Ramos (cell line): Measurements from ENCODE around the gene ITGA6.
"Not testable (repeated sequence)": the region's sequence is repeated elsewhere in the genome, so short reads cannot be mapped to it uniquely, and the experiment has no call there.

Source experiments
- in situ Hi-C: fragments of 300-500 bp; cut with MboI; formaldehyde crosslinking; loops from one replicate; pipeline ENCODE4 v1.14.3; 2022; ENCODE audit warnings: low sequenced_read_pairs; ENCODE audit not compliant: unreplicated experiment

Gene ITGA6

DNA sequence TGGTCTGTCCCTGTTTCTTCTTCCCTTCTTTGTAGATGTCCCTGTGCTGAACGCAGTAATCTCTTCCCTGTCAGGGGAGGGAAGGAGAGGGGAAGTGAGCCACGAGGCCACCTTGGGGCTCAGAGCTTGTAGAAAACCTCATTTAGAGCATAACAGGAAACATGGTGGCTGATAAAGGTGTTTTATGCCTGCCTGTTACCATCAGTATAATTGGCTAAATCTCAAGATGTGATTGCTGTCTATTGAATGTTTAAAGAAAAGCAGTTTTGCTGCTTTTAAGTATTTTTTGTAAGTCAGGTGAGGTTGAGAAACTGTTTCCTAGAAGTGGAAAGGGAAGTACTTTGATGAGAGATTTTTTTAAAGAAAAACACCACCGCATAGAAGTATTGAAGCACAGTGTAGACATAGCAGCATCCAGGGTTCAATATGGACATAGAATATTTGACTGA, 68.8 kb downstream of the ITGA6 start:
- in situ Hi-C loops = no loop called here

DNA sequence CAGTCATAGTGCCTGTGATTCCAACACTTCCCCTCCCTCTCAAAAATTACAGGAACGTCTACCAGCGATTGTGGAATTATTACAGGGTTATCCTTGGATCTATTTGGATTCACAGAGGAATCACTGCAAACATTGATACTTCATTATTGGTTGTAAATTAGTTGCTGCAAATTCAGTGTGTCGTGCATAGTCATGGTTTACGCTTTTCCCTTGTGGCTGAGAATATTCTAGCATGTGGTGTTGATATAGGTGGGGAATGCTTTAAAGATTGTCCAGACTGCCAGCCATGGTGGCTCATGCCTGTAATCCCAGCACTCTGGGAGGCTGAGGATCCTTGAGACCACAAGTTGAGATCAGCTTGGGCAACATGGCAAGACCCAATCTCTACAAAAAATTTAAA, 79.8 kb downstream of the ITGA6 start:
- in situ Hi-C loops = no loop called here

DNA sequence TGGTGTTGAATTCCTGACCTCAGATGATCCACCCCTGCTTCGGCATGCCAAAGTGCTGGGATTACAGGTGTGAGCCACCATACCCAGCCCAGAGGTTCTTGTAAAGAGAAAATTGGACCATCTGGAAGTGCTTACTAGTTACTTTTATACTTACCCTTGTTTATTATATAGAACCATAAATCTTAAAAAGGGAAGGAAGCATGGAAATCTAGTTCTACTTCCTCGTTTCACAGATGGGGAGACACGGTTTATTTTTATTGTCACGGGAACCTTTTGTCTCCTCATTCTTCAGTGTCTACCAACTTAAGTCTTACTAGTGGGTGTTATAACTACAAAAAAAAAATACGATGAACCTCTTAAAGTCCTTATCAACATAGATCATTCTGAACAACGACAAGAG, 82.7 kb downstream of the ITGA6 start:
- in situ Hi-C loops = no loop called here

DNA sequence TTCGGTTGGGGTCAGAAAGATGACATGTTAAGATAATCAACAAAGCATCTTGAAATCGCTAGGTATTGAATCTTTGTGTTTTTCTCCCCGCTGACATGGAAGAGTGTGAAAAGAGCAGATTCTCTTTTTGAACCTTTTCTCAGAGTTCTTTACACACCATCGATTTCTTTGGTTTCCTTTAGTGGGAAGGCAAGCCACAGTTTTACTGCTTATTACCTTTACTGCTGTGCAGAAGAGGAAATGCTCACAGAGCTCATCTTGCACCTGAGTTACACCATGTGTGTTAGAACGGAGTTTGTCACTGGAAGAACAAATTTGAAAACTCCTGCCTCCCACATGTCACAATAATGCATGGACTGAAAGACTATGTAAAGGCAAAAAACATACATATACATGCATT, 83.2 kb downstream of the ITGA6 start:
- in situ Hi-C loops = no loop called here

DNA sequence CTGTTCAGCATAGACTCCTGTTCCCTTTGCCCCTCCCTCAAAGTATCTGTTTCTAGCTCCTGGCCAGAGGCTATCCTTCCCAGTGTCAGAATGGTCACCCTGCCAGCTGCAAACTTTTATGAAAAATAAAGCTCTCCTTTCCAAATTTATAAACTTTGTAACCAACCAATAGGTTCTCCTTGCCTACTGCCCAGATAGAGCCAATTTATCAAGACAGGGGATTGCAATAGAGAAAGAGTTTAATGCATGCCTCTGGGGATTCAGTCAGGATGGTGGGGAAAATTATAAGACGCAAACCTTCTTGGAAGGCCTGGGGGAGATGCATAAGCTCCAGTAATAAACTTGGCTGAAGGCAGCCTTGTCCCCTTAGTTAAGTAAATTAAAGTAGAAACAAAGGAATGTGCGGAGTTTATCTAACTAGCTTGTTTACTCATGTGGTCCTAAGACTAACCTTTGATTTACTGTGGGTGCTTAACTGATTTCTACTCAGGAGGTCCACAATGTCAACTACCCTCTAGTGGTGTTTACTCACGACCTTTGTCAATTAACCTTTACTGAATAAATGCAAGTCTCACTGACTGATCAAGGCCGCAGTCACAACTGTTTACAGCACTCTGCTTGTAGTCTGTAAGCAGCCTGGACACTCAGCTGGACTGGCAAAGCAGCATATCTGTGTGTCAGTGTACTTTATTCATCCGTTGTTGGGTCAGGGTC, 85.6 kb downstream of the ITGA6 start:
- in situ Hi-C loops = no loop called here

DNA sequence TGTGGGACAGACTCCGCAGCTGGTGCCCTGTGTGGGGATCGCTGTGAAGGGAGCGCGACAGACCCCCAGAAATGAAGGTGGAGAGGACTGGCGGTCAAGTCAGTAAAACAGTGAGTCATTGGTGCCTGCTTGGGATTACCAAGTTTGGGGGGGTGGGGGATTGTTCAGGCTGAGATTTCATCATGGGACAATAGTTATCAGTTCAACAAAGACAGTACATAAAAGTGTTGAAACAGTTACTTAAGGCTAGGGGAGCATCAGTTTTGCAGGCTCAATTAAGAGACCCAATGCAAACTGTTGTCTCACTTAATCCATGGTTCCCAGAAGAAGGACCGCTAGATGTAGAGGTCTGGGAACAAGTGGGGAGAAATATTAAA, 86.1 kb downstream of the ITGA6 start:
- in situ Hi-C loops = no loop called here

DNA sequence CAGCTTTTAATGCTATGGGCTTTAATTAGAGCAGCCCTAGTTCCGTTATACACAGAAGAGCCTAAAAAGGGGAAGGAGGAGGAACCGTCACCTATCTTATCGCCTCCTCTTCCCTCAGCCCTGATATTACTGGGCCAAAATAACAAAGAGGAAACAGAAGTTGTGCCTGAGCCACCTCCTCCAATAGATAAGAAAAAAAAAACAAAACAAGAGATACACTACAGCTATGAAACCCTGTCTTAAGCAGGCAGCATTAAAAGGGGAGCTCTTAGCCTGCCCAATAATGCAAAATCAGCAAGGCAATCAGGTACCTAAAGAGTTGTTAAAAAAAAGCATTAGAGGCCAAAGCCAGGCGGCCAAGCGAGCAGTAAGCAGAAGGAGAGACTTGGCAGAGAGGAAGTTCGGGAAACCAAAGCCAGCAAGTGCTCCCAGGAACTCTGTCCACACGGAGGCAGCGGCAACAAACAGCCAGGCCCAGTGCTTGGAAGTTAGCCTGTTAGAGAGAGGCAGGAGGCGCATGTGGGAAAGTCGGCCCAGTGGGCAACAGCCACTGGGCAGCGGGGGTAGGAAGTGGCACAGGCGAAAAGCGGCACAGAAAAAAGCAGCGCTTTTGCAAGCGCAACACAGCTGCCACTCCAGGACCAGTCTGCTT, 86.7 kb downstream of the ITGA6 start:
- in situ Hi-C loops = no loop called here

DNA sequence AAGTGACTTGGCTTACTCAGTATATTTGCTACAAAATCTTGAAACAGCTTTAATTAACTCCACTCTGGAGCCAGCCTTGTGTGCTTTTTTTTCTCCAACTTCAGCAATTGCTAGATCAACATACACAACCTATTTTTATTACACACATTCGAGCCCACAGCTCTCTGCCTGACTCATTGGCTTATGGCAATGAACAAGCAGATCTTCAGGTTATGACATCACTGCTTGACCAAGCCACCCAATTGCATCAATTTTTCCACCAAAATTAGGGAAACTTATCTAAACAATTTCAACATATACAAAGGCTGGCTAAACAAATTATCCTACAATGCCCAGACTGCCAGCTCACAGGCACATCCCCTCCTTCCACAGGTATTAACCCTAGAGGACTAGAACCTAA, 88.9 kb downstream of the ITGA6 start:
- in situ Hi-C loops = no loop called here

DNA sequence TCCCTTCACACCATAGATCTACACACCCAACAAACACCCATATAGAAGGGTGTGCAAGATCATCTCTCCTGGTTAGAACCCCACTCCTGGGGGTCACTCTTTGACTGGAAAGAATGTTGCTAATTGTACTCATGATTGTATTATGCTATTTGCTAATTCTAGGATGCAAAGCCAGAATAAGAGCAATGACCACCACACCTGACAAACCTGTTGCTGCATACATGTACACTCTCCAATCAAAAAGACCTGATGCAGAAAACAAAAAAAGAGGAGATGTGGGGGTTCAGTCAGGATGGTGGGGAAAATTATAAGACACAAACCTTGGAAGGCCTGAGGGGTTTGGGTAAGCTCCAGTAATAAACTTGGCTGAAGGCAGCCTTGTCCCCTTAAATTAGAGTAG, 91.6 kb downstream of the ITGA6 start:
- in situ Hi-C loops = no loop called here

DNA sequence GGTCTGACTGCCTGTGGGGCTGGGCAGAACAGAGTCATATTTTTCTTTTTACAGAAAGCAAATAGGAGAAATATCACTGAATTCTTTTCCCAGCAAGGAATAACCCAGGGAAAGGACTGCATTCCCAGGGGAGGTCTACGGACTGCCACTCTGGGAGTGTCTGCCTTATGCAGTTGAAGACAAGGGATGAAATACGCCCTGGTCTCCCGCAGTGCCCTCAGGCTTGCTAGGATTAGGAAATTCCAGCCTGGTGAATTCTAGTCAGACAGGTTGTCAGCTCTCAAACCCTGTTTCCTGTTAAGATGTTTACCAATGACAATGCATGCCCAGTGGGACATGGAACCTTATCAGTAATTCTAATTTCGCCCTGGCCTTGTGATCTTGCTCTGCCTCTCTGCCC, 98.2 kb downstream of the ITGA6 start:
- in situ Hi-C loops = no loop called here

DNA sequence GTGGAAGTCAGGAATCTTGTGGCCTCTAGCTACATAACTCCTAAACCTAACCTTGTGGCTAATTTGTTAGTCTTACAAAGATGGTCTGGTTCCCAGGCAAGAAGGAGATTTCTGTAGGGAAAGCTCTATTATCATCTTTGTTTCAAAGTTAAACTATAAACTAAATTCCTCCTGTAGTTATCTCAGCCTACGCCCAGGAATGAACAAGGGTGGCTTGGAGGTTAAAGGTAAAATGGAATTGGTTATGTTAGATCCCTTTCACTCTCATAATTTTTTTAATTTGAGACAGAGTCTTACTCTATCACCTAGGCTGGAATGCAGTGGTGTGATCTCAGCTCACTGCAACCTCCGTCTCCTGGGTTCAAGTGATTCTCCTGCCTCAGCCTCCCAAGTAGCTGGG, 103.9 kb downstream of the ITGA6 start:
- in situ Hi-C loops = no loop called here

DNA sequence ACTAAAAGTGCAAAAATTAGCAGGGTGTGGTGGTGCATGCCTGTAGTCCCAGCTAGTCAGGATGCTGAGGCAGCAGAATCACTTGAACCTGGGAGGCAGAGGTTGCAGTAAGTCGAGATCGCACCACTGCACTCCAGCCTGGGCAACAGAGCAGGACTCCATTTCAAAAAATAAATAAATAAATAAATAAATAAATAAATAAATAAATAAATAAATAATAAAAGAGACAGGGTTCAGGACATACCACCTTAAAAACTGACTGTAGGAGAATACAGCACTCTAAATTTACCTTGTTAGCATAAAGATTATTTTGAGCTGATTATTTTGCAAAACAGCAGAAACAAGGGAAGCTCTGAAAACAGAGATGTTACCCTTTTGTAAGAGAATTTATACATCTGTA, 105.1 kb downstream of the ITGA6 start:
- in situ Hi-C loops = not testable (repeated sequence)

DNA sequence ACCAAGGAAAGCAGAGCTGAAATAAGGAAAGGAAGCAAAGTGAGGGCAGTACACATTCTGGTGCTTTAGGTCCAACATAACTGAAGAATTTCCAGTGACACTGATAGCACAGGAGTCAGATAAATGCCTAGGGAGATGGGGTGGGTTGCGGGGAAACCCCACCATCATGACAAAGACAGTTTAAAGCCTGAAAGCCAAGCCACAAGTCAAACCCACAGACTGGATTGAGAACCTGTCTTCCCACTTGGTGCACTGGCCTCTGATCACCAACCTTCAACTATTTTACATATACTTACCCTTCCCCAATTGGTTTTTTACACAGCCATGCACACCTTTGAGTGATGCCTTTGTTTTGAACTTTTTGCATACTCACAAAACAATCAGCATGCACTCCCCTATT, 106.3 kb downstream of the ITGA6 start:
- in situ Hi-C loops = no loop called here

DNA sequence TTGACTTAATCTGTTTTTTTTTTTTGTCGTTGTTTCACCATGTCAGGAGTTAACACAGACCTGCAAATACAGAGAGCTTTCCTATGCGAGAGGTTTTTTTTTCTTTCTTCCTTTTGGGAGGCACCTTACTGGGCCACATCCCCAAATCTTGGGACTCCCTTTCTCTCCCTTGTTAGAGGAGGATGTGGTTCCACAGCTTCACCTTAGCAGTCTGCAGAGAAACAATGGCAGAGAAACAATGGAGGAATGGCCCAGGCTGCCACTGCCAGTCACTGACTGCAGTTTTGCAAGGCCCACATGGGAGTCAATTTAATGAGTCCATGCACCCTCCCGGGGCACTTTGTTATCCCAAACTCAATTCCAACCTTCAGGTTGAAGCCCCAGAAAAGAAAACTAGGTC, 107.7 kb downstream of the ITGA6 start:
- in situ Hi-C loops = no loop called here

DNA sequence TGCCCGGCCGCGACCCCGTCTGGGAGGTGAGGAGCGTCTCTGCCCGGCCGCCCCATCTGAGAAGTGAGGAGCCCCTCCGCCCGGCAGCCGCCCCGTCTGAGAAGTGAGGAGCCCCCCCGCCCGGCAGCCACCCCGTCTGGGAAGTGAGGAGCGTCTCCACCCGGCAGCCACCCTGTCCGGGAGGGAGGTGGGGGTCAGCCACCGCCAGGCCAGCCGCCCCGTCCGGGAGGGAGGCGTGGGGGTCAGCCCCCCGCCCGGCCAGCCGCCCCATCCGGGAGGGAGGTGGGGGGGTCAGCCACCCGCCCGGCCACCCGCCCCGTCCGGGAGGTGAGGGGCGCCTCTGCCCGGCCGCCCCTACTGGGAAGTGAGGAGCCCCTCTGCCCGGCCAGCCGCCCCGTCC, 110.5 kb downstream of the ITGA6 start:
- in situ Hi-C loops = not testable (repeated sequence)

DNA sequence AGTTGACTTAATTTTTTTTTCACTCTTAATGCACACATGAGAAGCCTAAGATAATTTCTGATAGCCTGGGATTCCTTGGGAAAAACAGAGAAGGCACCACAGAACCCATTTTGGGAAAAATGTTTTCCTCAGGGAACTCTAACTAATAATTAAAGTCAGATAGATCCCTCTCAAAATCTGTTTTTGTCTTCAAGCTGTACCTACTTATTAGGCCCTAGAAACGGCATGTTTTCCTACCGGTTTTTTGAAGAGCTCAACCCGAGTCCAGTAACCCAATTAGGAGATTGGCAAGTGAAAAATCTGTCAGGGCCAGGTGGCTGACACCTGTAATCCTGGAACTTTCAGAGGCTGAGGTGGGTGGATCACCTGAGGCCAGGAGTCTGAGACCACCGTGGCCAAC, 112.4 kb downstream of the ITGA6 start:
- in situ Hi-C loops = no loop called here

DNA sequence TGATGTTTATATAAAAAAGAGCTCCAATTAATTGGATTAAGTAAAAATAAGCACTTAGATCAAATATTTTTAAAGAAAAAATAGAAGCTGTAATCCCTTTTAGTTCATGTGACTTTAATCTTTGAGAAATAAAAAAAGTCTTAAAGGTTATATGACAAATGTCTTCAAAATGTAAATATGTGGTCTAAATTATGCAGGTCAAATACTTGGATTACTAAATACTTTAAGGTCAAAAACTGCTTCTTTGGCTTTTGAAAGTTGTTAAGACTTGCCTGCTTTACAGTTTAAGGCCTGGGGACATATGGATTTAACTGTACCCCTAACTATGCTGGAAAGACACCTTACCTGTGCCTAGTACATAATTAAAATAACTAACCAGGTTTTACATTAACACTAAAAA, 113.0 kb downstream of the ITGA6 start:
- in situ Hi-C loops = no loop called here

DNA sequence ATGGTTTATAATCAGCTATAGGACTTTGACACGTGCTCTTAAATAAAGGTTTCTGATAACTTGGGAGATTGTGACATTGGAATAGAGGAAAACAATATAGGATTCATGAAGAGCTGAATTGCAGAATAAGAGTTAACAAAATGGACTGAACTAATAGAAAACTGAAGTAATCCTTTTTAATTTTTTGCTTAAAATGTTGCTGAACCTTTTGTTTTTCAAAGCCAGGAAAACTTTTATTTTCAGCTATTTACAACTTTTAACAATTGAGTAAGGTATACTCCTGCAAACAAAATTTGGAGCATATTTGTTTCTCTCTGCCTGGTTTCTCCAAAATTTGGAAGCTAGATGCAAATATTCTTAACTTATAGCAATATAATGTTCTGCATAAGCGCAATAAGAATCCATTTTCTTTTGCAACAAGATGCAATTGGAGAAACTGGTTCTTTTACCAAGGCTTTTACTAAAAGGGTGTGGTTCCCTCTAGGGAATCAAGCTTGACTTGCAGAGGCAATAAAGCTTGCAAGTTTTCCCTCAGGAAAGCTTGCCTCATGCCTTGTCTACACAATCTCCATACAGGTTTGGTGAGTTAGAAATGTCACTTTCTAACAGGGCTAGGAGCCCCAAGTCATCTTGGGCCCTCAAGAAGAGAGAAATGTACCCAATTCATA, 118.2 kb downstream of the ITGA6 start:
- in situ Hi-C loops = no loop called here

DNA sequence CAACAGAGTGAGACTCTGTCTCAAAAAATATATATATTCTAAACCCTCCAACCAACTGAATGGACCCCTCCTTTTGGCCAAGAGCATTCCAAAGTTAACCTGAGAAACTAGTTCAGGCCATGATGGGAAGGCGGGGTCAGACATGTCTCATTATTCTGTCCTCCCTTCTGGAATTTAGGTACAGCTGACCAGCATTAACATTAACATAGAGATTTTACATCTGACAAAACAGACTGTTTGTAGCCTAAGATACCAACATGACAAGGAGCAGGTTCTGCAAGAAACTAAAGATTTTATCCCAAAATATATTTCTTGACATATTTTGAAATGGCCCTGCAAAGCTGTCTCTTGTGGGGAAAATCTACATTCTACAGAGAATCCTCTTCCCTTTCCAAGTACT, 121.7 kb downstream of the ITGA6 start:
- in situ Hi-C loops = no loop called here

DNA sequence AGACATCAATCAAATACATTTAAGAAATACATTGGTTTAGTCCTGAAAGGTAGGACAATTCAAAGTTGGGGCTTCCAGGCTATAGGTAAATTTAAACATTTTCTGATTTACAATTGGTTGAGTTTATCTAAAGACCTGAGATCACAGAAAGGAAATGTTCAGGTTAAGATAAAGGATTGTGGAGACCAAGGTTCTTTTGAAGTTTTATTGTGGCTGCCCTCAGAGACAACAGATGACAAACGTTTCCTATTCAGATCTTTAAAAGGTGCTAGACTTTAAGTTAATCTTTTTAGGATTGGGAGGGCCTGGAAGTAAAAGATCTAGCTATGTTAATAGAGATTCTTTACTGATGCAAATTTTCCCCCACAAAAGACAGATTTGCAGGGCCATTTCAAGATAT, 122.4 kb downstream of the ITGA6 start:
- in situ Hi-C loops = not testable (repeated sequence)

DNA sequence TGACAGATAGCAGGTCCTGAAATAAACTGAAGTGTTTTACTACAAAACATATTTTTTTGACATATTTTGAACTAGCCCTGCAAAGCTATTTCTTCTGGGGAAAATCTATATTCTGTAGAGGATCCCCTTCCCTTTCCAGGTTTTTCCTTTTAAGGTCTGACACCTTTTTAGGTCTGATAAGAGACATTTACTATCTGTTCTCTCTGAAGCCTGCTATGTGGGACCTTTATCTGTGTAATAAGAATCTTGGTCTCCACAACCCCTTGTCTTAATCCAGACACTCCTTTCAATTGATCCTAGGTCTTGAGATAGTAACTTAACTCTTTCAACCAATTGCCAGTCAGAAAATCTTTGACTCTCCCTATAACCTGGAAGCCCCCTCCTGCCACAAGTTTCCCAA, 123.0 kb downstream of the ITGA6 start:
- in situ Hi-C loops = no loop called here

DNA sequence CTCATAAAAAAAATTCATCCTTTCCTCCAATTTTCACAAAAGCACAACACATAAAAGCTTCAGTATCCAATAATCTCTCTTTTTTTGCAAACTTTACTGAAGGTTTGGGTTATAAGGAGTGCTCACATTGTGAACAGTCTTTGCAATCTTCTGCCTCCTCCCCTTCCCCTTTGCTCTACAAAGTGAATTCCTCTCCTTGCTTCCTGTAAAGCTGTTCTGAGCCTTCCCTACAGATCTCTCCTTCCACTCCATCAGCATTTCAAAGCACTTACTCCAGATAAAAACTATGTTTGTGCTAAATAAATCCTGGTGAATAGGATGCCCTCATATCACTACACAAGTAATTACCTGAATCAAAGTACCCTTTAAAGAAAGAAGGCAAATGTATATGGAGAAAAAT, 123.9 kb downstream of the ITGA6 start:
- in situ Hi-C loops = no loop called here
